K562 (cell line): ENCODE data around the gene CELA3B. TPM values are rescaled to one million over a fixed set of nuclear protein-coding genes. Genes with fewer than 3 reads are reported as not detected.

Source experiments
- ARID1B ChIP-seq: fragments of 450-650 bp; IDR thresholded peaks from 2 replicates; pipeline ENCODE4 v1.6.1; 2016; ENCODE audit warnings: antibody characterized with exemption, mild to moderate bottlenecking, inconsistent platforms
- ARID2 ChIP-seq: fragments of 450-650 bp; IDR thresholded peaks from 2 replicates; pipeline ENCODE4 v1.6.1; 2017; ENCODE audit warnings: antibody characterized with exemption, mild to moderate bottlenecking
- CHCHD3 ChIP-seq: fragments of 250-450 bp; sonication (Bioruptor Pico); IDR thresholded peaks from 2 replicates; pipeline ENCODE4 v2.1.2; 2022; ENCODE audit warnings: mild to moderate bottlenecking
- CTCF ChIP-seq, 3 experiments: IDR thresholded peaks in 2 of 3; conservative IDR thresholded peaks in 1 of 3; 2 replicates each; pipeline ENCODE4 v1.5.1; 2011 to 2012; ENCODE audit warnings: low read length in 3 of 3, mild to moderate bottlenecking in 3 of 3, control low read depth in 2 of 3, improper control_type of control experiment in 1 of 3, inconsistent platforms in 1 of 3, low read depth in 1 of 3, mixed read lengths in 1 of 3, moderate library complexity in 1 of 3; ENCODE audit not compliant: insufficient read depth in 2 of 3
- ELF2 ChIP-seq: fragments of 250-450 bp; sonication (Bioruptor Pico); IDR thresholded peaks from 2 replicates; pipeline ENCODE4 v1.5.0; 2021; ENCODE audit warnings: mild to moderate bottlenecking
- ETV1 ChIP-seq: fragments of 450-650 bp; conservative IDR thresholded peaks from 2 replicates; pipeline ENCODE4 v1.6.1; 2016; ENCODE audit warnings: missing genetic modification characterization, control low read depth, low read depth, missing compliant biosample characterization
- FOXP1 ChIP-seq: sonication (generic); formaldehyde crosslinking; IDR thresholded peaks from 2 replicates; pipeline ENCODE4 v1.8.0; 2022; ENCODE audit warnings: mild to moderate bottlenecking, missing genetic modification reagents
- GABPB2 ChIP-seq: fragments of 250-450 bp; sonication (Bioruptor Pico); conservative IDR thresholded peaks from 2 replicates; pipeline ENCODE4 v1.5.1; 2021; ENCODE audit warnings: mild to moderate bottlenecking
- GMEB1 ChIP-seq: fragments of 250-450 bp; sonication (Bioruptor Pico); IDR thresholded peaks from 2 replicates; pipeline ENCODE4 v1.4.0; 2020; ENCODE audit warnings: mild to moderate bottlenecking
- HOXB6 ChIP-seq: fragments of 250-450 bp; sonication (Bioruptor Pico); IDR thresholded peaks from 2 replicates; pipeline ENCODE4 v1.5.1; 2022; ENCODE audit warnings: mild to moderate bottlenecking, borderline replicate concordance
- MBD2 ChIP-seq: sonication (generic); IDR thresholded peaks from 2 replicates; pipeline ENCODE4 v1.6.1; 2016; ENCODE audit warnings: low read depth, borderline replicate concordance
- MEF2D ChIP-seq: conservative IDR thresholded peaks from 2 replicates; pipeline ENCODE4 v1.6.1; 2016; ENCODE audit warnings: low read depth, missing genetic modification characterization, missing compliant biosample characterization
- MIER1 ChIP-seq: fragments of 450-650 bp; IDR thresholded peaks from 2 replicates; pipeline ENCODE4 v1.6.1; 2016; ENCODE audit warnings: antibody characterized with exemption, mild to moderate bottlenecking, low read depth
- MTA1 ChIP-seq: fragments of 450-650 bp; IDR thresholded peaks from 2 replicates; pipeline ENCODE4 v1.6.1; 2017; ENCODE audit warnings: borderline replicate concordance
- MXD1 ChIP-seq: fragments of 250-450 bp; sonication (Bioruptor Pico); IDR thresholded peaks from 2 replicates; pipeline ENCODE4 v1.8.0; 2021; ENCODE audit warnings: borderline replicate concordance, mild to moderate bottlenecking, moderate library complexity; ENCODE audit not compliant: poor library complexity, severe bottlenecking
- NCOR1 ChIP-seq: fragments of 450-650 bp; IDR thresholded peaks from 2 replicates; pipeline ENCODE4 v1.6.1; 2016; ENCODE audit warnings: mild to moderate bottlenecking, moderate library complexity
- NR4A1 ChIP-seq, 2 experiments: fragments of 250-450 bp in 1 of 2; fragments of 450-650 bp in 1 of 2; sonication (Bioruptor Pico) in 1 of 2; IDR thresholded peaks; 2 replicates each; pipeline versions ENCODE4 v1.4.0 to v1.6.1; 2016 to 2020; ENCODE audit warnings: mild to moderate bottlenecking in 2 of 2, missing compliant biosample characterization in 1 of 2, missing genetic modification characterization in 1 of 2, moderate library complexity in 1 of 2
- PHF20 ChIP-seq: fragments of 450-650 bp; IDR thresholded peaks from 2 replicates; pipeline ENCODE4 v1.6.1; 2018; ENCODE audit not compliant: partially characterized antibody
- PHF21A ChIP-seq: fragments of 450-650 bp; IDR thresholded peaks from 2 replicates; pipeline ENCODE4 v1.6.1; 2017; ENCODE audit warnings: low read depth, borderline replicate concordance
- POLR2A ChIP-seq: fragments of 450-650 bp; conservative IDR thresholded peaks from 2 replicates; pipeline ENCODE4 v1.6.1; 2016
- POLR2AphosphoS2 ChIP-seq: IDR thresholded peaks from 2 replicates; pipeline ENCODE4 v1.6.1; 2012; ENCODE audit warnings: low read length, improper control_type of control experiment
- RHOXF2B ChIP-seq: fragments of 250-450 bp; sonication (Bioruptor Pico); conservative IDR thresholded peaks from 2 replicates; pipeline ENCODE4 v1.5.1; 2021
- ZBTB7A ChIP-seq: IDR thresholded peaks from 2 replicates; pipeline ENCODE4 v1.6.1; 2011; ENCODE audit warnings: low read depth, mild to moderate bottlenecking, low read length, moderate library complexity, borderline replicate concordance; ENCODE audit not compliant: control insufficient read depth
- ZC3H11A ChIP-seq: IDR thresholded peaks from 2 replicates; pipeline ENCODE4 v1.6.1; 2012; ENCODE audit warnings: low read depth, low read length, improper control_type of control experiment
- ZNF778 ChIP-seq: fragments of 450-650 bp; formaldehyde crosslinking; IDR thresholded peaks from 2 replicates; pipeline ENCODE4 v1.4.0; 2020; ENCODE audit warnings: mild to moderate bottlenecking, moderate library complexity
- polyA plus RNA-seq, 8 experiments: library from polyadenylated mRNA; depleted of rRNA in 4 of 8; stranded (reverse) in 5 of 8; unstranded in 3 of 8; fragments of >200 nt; fragmentation: Nextera tagmentation in 2 of 8; fragmentation: Illumina TruSeq in 1 of 8; extraction: Ambion mirVana in 2 of 8; extraction: Trizol in 1 of 8; gene quantifications; 2 replicates each; pipeline versions ENCODE4 v1.2.1 to v1.2.3, GENCODE V29; 2011 to 2014; ENCODE audit warnings: inconsistent platforms in 1 of 8, missing spikeins in 1 of 8
- total RNA-seq, 7 experiments: library from RNA; depleted of rRNA in 6 of 7; stranded (reverse); fragments of >200 nt in 6 of 7; fragmentation: Illumina TruSeq in 2 of 7; extraction: Trizol in 2 of 7; gene quantifications; 2 replicates each; pipeline versions ENCODE4 v1.2.1 to v1.2.3, GENCODE V29; 2011 to 2021; ENCODE audit warnings: low replicate concordance in 1 of 7

Gene CELA3B
- total and polyA plus RNA-seq, 9 of the 15 experiments (the other 6 are each of a cell fraction or from before 2014, with no cell fraction given), result 3.1 TPM; not detected in 8

- no peak for TF ChIP-seq MEF2D (tag)
- no peak for TF ChIP-seq MBD2
- TF ChIP-seq NR4A1 (CRISPR knock-in tag; IDR thresholded peaks at IDR 0.05), result no peak
- 0 out of 2 replicates have a peak, but pooled peaks have one; percentile 20 for TF ChIP-seq NR4A1 (tag; IDR thresholded peaks at IDR 0.05)
- no peak for TF ChIP-seq CHCHD3 (CRISPR knock-in tag)
- no peak for TF ChIP-seq ARID2
- no peak for TF ChIP-seq RHOXF2B (CRISPR knock-in tag)
- no peak for TF ChIP-seq NCOR1
- no peak for TF ChIP-seq PHF21A
- no peak for TF ChIP-seq PHF20
- TF ChIP-seq ETV1 (tag), result no peak
- no peak for TF ChIP-seq MTA1
- no peak for TF ChIP-seq POLR2AphosphoS2
- TF ChIP-seq ELF2 (CRISPR knock-in tag), result peak; percentile 67; the same call in 1 of the 2 replicates
- TF ChIP-seq GABPB2 (CRISPR knock-in tag), result no peak
- TF ChIP-seq GMEB1 (CRISPR knock-in tag), result no peak
- TF ChIP-seq ZC3H11A, result no peak; the same call in 1 of the 2 replicates
- no peak for TF ChIP-seq HOXB6 (CRISPR knock-in tag)
- TF ChIP-seq ZBTB7A, result no peak
- TF ChIP-seq MIER1, result no peak; the same call in 1 of the 2 replicates
- TF ChIP-seq ZNF778, result no peak
- peak in 2 of 3 experiments; percentile 19 to 32; a peak in 1 of 6 replicates for TF ChIP-seq CTCF (IDR thresholded peaks at IDR 0.05 in 2 of 3, conservative IDR thresholded peaks at IDR 0.05 in 1 of 3; ENCODE audit: insufficient read depth in 2 of 3, low read depth in 1 of 3, low read length in 3 of 3)
- TF ChIP-seq FOXP1 (CRISPR knock-in tag), result peak; percentile 69; the same call in 1 of the 2 replicates
- TF ChIP-seq ARID1B, result no peak
- no peak for TF ChIP-seq MXD1 (CRISPR knock-in tag)
- TF ChIP-seq POLR2A, result no peak
These were observed 47.9 kb downstream of the CELA3B start (continued) for GRCh38 chr1:22024485-22025367.
